T-helper 2 cell treated with Interferon-gamma antibody and Interleukin-4, amounts not matched to agents 100 ng/mL and 5 ng/mL, for 36 hours (primary cell): Measurements from ENCODE around the gene CEP85L. TPM values are rescaled to one million over a fixed set of nuclear protein-coding genes. Genes with fewer than 3 reads are reported as not detected.

ENCODE experiments used
- intact Hi-C: fragments of 100-400 bp; cut with micrococcal nuclease; formaldehyde crosslinking; loops from one replicate; pipeline ENCODE4 v1.15.1; 2023
- total RNA-seq: library from RNA; stranded (reverse); gene quantifications from 2 replicates; pipeline ENCODE4 v1.2.3, GENCODE V29; 2022

CEP85L gene
- total RNA-seq, 1 donor from 2014 or later = 41.2 TPM

DNA sequence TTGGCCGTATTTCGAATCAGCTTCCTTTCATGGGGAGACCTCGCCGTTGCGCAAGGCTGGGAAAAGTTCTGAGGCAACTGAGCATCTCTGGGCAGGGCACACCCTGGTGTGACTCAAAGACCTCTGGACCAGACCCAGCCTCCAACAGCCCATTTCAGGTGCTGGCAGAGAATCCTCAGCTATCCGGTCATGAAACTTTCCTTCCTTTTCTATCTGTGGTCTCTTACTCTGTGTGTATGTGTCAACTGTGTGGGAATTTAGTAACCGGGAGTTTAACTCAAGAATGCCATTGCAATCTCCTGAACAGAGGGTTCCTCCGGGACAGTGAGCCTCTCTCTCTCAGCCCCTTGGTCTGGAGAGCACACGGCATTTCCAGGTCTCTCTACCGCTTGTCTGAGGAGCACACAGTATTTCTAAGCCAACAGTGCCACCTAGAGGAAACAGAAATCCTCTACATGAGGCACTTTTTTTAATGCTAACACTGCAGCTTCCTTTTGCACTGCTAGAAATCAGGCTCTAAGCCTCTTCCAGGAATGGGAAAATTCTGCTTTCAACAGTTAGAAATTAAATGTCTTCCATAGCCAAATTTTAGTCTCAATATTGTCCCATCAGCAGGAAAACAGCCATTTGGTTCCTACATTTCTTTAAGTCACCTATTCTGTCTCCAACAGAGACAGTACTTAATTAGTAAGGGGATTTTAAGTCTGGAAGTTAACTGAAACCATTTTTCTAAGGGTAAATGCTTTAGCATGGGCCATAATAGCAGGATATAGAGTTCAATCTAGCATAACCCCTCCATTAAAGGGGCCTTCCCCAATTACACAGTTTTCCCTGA lies 70.6 kb downstream of the CEP85L start:
- intact Hi-C loops = no loop called here

DNA sequence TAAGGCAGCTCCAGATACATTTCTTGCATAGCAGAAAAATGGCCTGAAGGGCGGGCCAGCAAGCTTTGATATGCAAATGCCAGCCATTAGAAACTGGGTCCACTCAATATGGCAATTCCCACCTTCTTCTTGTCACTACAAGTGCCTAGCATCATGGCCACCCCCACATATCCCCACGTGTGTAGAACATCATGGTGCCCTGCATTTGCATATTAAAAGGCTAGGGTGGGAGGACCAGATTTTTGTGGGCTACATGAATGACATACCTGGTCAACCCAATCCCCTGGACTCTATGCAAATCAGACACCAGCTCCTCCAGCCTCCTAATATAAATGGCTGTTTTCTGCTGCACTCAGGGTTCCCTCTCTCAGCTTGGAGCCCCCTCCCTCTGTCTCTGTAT lies 71.6 kb downstream of the CEP85L start:
- intact Hi-C loops = no loop called here

DNA sequence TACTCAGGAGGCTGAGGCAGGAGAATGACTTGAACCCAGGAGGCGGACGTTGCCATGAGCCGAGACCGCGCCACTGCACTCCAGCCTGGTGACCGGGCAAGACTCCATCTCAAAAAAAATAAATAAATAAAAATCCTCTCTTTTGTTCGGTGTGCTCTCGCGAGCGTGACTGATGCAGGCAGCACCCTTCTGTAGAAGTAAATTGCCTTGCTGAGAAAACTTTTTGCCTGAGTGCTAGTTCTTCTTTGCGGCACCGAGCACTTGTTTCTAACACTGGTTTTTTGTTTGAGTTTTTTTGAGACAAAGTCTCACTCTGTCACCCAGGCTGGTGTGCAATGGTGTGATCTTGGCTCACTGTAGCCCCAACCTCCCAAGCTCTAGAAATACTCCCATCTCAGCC lies 72.8 kb downstream of the CEP85L start:
- intact Hi-C loops = no loop called here

DNA sequence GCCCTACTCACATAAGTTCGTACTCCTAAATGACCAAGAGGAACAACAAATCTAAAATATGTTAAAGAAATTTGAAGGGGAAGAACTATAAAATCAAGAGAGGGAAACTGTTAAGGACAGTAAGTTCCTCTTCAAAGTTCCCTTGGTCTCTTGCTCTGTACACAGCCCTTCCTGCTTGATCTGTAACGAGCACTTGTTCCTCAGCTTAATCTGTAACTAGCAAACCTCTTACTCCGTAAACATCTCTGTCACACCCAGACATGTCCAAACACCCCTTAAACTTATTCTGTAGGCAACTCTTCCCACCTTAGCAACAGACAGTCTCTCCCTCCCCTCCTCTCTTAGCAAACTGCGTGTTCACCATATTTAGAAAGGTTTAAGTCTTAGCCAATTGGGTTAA lies 73.4 kb downstream of the CEP85L start:
- intact Hi-C loops = no loop called here

DNA sequence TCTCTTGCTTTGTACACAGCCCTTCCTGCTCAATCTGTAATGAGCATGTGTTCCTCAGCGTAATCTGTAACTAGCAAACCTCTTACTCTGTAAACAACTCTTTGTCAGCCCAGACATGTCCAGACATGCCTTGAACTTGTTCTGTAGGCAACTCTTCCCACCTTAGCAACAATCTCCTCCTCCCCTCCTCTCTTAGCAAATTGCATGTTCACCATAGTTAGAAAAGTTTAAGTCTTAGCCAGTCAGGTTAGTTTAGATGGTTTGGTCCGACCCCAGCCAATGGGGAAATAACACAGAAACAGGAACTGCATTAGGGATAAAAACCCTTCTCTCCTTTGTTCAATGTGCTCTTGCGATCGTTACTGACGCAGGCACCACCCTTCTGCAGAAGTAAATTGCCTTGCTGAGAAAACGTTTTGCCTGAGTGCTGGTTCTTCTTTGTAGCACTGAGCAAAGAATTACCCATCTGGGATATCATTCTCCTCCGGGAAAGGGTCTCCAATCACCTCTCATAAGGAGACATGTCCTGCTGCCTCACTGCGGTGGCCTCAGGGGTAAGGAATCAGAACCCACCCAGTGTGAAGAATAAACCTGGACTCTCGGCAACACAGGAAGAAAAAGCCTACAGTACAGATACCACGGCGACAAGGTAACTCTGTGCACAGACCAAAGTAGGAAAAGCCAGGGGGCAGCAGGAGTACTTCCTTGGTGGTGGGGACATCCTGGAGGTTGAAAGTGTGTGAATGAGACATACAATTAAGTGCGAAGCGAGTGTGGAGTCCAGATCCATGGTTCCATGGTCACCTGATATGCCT lies 77.1 kb downstream of the CEP85L start:
- intact Hi-C loops = no loop called here

DNA sequence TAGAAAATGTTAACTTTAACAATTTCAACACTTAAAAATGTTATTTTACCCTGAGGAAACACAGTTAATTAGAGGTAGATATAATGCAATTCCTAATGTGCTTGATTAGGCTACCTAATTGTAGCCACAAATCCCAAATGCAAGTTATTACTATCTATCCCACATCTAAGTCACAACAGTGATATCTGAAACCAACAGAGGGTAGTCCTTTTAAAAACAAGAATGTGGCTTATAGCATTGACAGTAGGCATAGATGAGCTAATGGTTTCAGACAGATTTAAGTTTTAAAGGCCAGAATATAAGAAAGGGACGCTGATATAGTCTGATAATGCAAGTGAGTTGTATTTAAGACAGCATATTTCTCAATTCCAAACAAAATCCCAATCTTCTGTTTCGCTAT lies 80.3 kb downstream of the CEP85L start:
- intact Hi-C loops = no loop called here

GRCh38 chr6:118569498-118569897 lies 81.9 kb downstream of the CEP85L start:
- intact Hi-C loops = loop anchor here (5.0 kb wide), 1 partner anchor 543 kb away; no protein-coding TSS in a partner anchor

DNA sequence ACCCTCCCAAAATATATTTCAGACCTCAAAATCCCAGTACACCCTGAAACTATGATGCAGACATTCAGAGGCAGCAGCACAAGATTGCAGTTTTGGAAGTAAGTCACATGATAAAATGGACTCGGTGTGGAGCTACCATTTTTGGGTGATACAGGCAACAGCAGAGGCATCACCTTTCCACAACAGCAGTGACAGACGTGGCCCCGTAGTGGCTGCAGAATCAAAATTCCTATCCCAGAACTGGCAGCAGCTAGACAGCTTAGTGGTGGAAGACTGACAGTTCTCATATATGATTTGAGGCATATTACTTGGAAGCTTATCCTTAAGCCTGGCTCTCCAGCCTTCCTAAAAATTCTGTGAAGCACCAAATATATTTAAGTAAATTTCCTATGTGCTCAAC lies 83.4 kb downstream of the CEP85L start:
- intact Hi-C loops = loop anchor here (5.0 kb wide), 1 partner anchor 544 kb away; no protein-coding TSS in a partner anchor

- intact Hi-C loops = loop anchor here (1.0 to 5.0 kb wide), 5 partner anchors 53 to 547 kb away; no protein-coding TSS in a partner anchor
These were observed 86.0 kb downstream of the CEP85L start for GRCh38 chr6:118565311-118565960.

GRCh38 chr6:118562959-118563358 lies 88.4 kb downstream of the CEP85L start:
- intact Hi-C loops = no loop called here

GRCh38 chr6:118562248-118562647 lies 89.1 kb downstream of the CEP85L start:
- intact Hi-C loops = no loop called here

- intact Hi-C loops = loop anchor here (2.0 to 10.0 kb wide), 4 partner anchors 148 to 1015 kb away; partner anchors contain the start of genes ASF1A and NUS1
These were observed 91.7 kb downstream of the CEP85L start for GRCh38 chr6:118559659-118560058.

DNA sequence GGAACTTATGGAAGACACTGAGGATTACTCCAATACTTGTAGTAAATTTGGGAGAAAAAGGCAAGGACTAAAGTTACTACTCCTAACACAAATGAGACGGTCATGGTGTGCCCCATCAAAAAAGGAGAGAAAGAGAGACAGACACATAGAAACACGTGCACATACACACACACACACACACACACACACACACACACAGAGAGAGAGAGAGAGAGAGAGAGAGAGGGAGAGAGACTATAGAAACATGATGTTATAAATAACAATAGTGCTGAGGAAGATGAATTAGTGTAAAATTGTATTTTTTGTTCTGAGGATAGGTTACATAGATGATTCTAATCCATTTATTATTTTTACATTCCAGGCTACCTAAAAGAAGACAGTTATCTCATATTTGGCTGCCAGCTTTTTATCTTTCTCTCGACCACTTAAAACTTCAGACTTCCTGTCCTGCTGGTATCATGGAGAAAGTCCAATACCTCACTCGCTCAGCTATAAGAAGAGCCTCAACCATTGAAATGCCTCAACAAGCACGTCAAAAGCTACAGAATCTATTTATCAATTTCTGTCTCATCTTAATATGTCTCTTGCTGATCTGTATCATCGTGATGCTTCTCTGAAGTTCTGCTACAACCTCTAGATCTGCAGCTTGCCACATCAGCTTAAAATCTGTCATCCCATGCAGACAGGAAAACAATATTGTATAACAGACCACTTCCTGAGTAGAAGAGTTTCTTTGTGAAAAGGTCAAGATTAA lies 92.8 kb downstream of the CEP85L start:
- intact Hi-C loops = loop anchor here (2.0 to 10.0 kb wide), 4 partner anchors 149 to 1014 kb away; partner anchors contain the start of genes ASF1A and NUS1

DNA sequence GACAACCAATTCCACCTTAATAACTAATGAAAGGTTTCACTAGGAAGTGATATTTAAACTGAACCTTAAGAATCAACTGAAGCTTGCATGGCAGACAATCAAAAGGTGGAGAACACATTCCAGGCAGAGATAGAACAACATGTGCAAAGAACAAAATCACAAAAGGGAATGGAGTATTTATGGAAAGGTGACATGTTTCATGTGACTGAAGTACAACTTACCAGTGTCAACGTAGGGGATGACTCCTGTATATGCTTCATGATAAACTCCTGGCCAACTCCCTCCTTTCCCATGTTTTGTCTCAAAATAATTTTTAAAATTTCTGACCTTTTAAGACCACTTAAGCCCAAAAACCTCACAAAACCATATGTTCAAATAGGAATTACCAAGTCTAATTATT lies 96.7 kb downstream of the CEP85L start:
- intact Hi-C loops = loop anchor here (5.0 to 10.0 kb wide), 3 partner anchors 153 to 1010 kb away; partner anchors contain the start of gene NUS1

GRCh38 chr6:118553132-118553531 lies 98.3 kb downstream of the CEP85L start:
- intact Hi-C loops = loop anchor here (10.0 kb wide), 2 partner anchors 878 to 1008 kb away; partner anchors contain the start of gene NUS1

- intact Hi-C loops = loop anchor here (1.0 to 10.0 kb wide), 4 partner anchors 267 to 1007 kb away; partner anchors contain the start of gene NUS1
These were observed 100.0 kb downstream of the CEP85L start for GRCh38 chr6:118551063-118552053.

- intact Hi-C loops = no loop called here
These were observed 102.8 kb downstream of the CEP85L start for GRCh38 chr6:118548613-118549012.

DNA sequence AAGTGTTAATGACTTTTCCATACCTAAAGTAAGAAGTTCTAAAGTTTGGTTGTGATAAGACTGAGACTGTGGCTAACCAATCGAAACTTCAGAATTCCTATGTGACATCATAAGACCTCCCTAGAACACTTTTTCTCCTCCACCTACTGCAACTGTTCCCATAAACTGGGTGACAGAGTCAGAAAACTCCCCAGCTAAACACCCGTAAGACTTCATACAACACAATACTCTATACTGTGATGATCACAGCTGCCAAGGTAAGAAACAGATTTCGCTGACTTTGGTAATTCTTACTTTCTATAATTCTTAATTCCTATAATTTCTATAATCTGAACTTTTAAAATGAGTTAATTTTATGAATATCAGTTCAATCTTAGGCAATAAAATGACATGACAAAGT lies 103.3 kb downstream of the CEP85L start, which contains the start of gene PLN:
Gene PLN, plus strand, starts transcription at position 161 of the 400 bp plus-strand sequence. CDS start 10,626 bp downstream, outside the sequence.
- intact Hi-C loops = no loop called here

DNA sequence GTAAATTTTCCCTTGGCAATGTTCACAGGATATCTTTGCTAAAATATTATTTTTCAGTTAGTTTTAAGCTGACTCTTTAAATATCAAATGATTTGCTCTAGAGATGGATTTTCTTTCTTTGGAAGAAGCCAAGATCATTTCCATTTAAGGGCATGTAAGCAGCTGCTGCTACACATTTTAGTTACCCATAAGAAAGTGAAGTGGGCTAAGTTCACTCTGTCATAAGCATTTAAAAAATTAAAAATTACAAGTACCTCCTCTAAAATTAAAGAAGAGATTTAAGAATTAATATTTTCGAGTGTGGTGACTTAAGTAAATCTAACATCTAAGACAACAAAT lies 104.5 kb downstream of the CEP85L start:
- intact Hi-C loops = no loop called here
